Measurements from ENCODE around the gene CIC. TPM values are rescaled to one million over a fixed set of nuclear protein-coding genes. Genes with fewer than 3 reads are reported as not detected.

CIC gene
- total and polyA plus RNA-seq, 10 of the 15 experiments (the other 5 are each of a cell fraction or from before 2014, with no cell fraction given): 0.18 to 50.6 (median 7.1) TPM

DNA sequence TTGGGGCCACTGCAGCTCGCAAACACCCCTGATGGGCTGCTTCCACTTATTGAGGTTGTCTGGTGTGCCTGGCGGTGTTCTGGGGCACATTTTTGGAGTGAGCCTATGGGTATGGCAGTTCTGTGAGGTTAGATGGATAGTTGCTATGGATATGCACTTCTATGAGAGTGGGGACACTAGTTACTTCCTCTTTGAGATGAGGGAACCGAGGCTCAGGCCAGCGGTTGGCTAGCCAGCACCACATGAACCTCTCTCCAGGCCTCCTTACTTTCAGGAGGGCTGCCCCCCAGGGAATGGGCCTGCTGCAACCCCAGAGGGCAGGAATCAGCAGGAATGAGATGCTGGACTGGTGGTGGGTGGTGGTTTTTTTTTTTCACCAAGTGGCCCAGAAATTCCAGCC, 19.3 kb downstream of the CIC start:
- ChIA-PET CTCF (interaction anchor here (0.6 to 1.7 kb wide), 2 partner anchors 47 to 103 kb away, joined by 3 to 4 read pairs; no protein-coding TSS in a partner anchor), SMC1A (ENCODE audit: uncharacterized antibody, unreplicated experiment) (no interaction called here), RAD21 (ENCODE audit: unreplicated experiment) (no interaction called here)

More for the DNA sequence above, 19.3 kb downstream of the CIC start:
- POLR2A ChIA-PET: interaction anchor here (0.7 kb wide), 1 partner anchor 252 kb away, joined by 3 read pairs; no protein-coding TSS in a partner anchor
- intact Hi-C loops (cut with micrococcal nuclease; ENCODE audit: unreplicated experiment): no loop called here
- in situ Hi-C loops (cut with MboI): no loop called here
- H3K9me3 ChIP-seq (replicated peaks; ENCODE audit: control insufficient read depth, insufficient read depth, low read length): no peaks in the 10 kb centered on the region
- DNase-seq (ENCODE audit: low read depth, low spot score) (no peak), FAIRE-seq (no peak), ATAC-seq (no peak)
- H3K4me1 ChIP-seq (ENCODE audit: control insufficient read depth, insufficient read depth, low read length): peaks cover 16% of the 10 kb centered on the region
- H3K36me3 ChIP-seq (ENCODE audit: control insufficient read depth in 2 of 2, insufficient read depth in 2 of 2, low read length in 1 of 2): peaks cover 22 to 31% of the 10 kb centered on the region in 2 experiments
- H3K79me2 ChIP-seq (ENCODE audit: control insufficient read depth, insufficient read depth, low read length): peaks cover 19% of the 10 kb centered on the region
- H4K20me1 ChIP-seq (ENCODE audit: control insufficient read depth, insufficient read depth): no peaks in the 10 kb centered on the region; the same call in 1 of the 2 replicates
- TF ChIP-seq SPI1 (IDR thresholded peaks at IDR 0.05; ENCODE audit: borderline replicate concordance, insufficient read depth, low read depth, low read length) (no peak), FOXM1 (IDR thresholded peaks at IDR 0.05; ENCODE audit: low read depth, low read length) (no peak), CREB1 (IDR thresholded peaks at IDR 0.05; ENCODE audit: low read depth) (no peak)
- TF ChIP-seq, protein P1, sequence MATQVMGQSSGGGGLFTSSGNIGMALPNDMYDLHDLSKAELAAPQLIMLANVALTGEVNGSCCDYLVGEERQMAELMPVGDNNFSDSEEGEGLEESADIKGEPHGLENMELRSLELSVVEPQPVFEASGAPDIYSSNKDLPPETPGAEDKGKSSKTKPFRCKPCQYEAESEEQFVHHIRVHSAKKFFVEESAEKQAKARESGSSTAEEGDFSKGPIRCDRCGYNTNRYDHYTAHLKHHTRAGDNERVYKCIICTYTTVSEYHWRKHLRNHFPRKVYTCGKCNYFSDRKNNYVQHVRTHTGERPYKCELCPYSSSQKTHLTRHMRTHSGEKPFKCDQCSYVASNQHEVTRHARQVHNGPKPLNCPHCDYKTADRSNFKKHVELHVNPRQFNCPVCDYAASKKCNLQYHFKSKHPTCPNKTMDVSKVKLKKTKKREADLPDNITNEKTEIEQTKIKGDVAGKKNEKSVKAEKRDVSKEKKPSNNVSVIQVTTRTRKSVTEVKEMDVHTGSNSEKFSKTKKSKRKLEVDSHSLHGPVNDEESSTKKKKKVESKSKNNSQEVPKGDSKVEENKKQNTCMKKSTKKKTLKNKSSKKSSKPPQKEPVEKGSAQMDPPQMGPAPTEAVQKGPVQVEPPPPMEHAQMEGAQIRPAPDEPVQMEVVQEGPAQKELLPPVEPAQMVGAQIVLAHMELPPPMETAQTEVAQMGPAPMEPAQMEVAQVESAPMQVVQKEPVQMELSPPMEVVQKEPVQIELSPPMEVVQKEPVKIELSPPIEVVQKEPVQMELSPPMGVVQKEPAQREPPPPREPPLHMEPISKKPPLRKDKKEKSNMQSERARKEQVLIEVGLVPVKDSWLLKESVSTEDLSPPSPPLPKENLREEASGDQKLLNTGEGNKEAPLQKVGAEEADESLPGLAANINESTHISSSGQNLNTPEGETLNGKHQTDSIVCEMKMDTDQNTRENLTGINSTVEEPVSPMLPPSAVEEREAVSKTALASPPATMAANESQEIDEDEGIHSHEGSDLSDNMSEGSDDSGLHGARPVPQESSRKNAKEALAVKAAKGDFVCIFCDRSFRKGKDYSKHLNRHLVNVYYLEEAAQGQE (IDR thresholded peaks at IDR 0.05; ENCODE audit: low read depth, low read length): no peak
- H3K27me3 ChIP-seq (replicated peaks in 1 of 2; ENCODE audit: control insufficient read depth in 2 of 2, insufficient read depth in 2 of 2, low read length in 1 of 2): no peaks in the 10 kb centered on the region
- WGBS (ENCODE audit: insufficient coverage, insufficient replicate concordance, low lambda C conversion rate, missing lambda C conversion rate): 85% methylated on average over 4 of the region's 4 CpGs
- H2AFZ ChIP-seq (ENCODE audit: control insufficient read depth, low read depth, low read length): no peak overlapping the region
- H3K4me3 ChIP-seq: no peak overlapping the region
- H3K9ac ChIP-seq (ENCODE audit: control insufficient read depth, insufficient read depth, low read length): no peak overlapping the region
- no peak overlapping the region for H3K27ac ChIP-seq (ENCODE audit: control insufficient read depth, insufficient read depth)
- H3K4me2 ChIP-seq (ENCODE audit: control insufficient read depth, insufficient read depth): no peak overlapping the region
- no TSS peak for BruUV-seq (replicated peaks)

Data from GM12878 (cell line).